Endothelial cell of hepatic sinusoid (primary cell): ENCODE results near the gene INTS3.
"Not testable (repeated sequence)": the region's sequence is repeated elsewhere in the genome, so short reads cannot be mapped to it uniquely, and the experiment has no call there.

ENCODE experiments used
- in situ Hi-C: cut with HindIII; loops from 2 replicates; pipeline ENCODE4 v1.10.0; 2017; ENCODE audit warnings: low sequenced_read_pairs

Gene INTS3

DNA sequence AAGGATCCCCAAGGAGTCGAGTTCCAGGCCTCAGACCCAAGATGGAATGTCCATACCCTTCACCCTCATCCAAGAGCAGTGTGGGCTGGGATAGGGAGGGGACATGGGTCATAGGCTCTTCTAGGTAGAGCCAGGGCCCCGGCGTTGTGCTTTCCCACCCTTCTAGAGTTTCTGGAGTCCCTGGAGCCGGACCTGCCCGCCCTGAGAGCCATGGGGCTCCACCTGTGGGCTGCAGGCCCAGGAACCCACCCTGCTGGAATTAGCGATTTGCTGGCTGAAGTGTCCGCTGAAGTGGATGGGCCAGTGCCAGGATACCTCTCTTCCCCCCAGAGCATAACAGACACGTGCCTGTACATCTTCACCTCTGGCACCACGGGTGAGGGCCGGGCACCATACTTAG, 48.5 kb downstream of the INTS3 start:
- in situ Hi-C loops, result no loop called here

- in situ Hi-C loops, result no loop called here
Observed at GRCh38 chr1:153776845-153777370, 49.1 kb downstream of the INTS3 start.

GRCh38 chr1:153777648-153778047, 49.8 kb downstream of the INTS3 start:
- in situ Hi-C loops, result no loop called here

GRCh38 chr1:153778051-153778823, 50.4 kb downstream of the INTS3 start:
- in situ Hi-C loops, result no loop called here

GRCh38 chr1:153778824-153779519, 51.1 kb downstream of the INTS3 start:
- in situ Hi-C loops, result no loop called here

DNA sequence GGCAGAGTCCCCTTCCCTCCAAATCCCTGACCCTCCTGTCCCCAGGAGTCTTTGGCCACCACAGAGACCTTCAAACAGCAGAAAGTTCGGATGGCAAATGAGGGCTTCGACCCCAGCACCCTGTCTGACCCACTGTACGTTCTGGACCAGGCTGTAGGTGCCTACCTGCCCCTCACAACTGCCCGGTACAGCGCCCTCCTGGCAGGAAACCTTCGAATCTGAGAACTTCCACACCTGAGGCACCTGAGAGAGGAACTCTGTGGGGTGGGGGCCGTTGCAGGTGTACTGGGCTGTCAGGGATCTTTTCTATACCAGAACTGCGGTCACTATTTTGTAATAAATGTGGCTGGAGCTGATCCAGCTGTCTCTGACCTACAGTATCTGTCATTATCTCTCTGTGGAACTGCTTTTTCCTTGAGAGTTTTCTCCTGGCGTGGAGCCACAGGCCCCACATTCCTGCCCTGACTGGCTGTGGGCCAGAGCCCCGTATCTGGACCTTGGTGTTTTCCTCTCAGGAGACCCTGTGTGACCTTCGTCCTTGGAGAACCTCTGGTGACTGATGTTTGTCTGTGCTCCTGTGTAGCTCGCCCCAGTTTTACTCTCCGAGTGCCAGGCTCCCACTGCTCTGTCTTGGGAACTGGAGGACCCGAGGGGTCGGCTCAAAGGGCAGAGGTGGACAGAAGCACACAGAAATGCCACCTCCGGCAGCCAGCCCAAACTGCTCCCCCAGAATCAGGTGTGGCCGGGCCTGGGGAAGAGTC, 52.1 kb downstream of the INTS3 start:
- in situ Hi-C loops, result no loop called here

- in situ Hi-C loops, result no loop called here
Observed at GRCh38 chr1:153780551-153780950, 52.7 kb downstream of the INTS3 start.

- in situ Hi-C loops, result not testable (repeated sequence)
Observed at GRCh38 chr1:153782648-153783047, 54.8 kb downstream of the INTS3 start.

DNA sequence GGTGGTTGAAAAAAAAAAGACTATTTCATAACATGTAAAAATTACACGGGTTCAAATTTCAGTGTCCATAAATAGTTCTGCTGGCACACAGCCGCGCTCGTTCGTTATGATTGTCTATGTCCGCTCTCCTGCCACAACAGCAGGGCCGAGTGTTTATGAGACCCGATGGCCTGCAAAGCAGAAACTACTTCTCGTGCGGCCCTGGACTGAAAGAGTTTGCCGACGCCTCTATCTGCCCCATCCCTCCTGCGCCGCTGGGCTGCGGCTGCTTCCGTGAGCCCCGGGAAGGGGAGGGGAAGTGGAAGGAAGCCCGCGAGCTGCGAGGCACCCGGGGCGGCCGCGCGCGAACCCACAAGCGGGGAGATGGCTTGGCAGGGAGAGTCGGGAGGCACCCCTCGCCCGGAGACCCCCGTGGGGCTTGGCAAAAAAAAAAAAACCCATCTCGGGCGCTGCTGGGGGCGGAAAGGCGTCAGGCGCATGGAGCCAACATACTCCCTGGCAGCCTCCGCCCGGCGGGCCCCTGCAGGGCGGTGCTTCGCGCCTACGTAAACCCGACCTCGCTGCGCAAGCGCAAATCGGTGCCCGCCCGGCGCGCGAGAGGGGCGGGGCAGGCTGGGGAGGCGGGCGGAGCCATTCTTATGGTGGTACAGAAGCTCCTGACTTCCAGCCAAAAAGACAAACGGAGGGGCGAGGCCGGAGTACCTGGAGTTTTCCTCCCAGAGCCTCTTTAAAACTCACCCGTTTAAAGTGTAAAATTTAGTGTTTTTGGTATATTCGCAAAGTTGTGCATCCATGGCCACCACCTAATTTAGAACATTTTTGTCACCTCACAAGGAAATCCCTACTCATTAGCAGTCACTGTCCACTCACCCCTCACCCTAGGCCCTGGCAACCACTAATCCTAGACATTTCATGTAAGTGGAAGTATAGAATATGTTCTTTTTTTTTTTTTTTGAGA, 55.7 kb downstream of the INTS3 start:
- in situ Hi-C loops, result no loop called here

- in situ Hi-C loops, result no loop called here
Observed at GRCh38 chr1:153786038-153786790, 58.4 kb downstream of the INTS3 start.

DNA sequence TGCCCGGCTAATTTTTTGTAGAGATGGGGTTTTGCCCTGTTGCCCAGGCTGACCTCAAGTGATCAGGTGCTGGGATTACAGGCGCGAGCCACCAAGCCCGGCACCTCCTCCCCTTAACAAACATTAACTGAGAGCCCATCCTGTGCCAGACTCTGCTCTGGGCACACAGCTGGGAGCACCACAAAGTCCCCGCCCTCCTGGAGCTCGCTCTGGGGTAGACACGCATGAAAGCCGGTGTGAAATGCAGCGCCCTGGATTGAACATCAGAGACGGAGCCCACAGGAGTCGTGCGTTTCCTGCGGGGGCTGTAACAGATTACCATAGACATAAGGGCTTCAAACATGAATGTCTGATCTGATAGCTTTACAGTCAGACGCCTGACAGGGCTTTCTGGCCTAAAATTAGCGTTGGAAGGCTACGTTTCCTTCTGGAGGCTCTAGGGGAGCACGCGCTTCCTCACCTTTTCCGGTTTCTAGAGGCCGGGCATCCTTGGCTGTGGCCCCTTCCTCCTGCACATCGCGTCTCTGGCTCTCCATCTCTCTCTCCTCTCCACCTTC, 61.7 kb downstream of the INTS3 start:
- in situ Hi-C loops, result no loop called here

DNA sequence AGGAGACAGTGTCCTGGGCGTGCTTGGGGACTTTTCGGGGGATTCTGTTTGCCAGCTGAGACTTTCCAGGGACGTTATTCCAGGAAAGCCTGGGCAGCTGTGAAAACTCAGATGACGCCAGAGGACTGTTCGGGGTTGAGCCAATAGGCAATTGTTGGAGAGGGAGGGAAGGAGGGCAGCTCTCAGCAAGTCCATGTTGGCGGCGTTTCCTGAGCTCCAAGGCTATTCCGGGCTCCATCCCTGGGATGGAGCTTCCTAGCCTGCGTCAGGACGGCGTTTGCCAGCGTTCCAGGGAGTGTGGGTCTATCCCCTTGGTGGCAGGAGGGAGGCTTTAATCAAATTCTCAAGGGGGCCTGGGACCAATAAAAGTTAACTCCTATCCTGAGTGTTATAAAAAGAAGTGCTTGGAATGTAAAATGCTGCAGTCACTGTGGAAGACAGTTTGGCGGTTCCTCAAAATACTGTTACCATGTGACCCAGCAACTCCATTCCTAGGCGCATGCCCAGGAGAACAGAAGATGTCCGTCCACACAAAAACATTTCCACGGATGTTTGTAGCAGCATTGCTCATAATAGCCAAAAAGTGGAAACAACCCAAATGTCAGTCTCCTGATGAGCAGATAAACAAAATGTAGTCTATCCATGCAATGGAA, 62.6 kb downstream of the INTS3 start:
- in situ Hi-C loops, result no loop called here

GRCh38 chr1:153790966-153791647, 63.3 kb downstream of the INTS3 start:
- in situ Hi-C loops, result no loop called here

DNA sequence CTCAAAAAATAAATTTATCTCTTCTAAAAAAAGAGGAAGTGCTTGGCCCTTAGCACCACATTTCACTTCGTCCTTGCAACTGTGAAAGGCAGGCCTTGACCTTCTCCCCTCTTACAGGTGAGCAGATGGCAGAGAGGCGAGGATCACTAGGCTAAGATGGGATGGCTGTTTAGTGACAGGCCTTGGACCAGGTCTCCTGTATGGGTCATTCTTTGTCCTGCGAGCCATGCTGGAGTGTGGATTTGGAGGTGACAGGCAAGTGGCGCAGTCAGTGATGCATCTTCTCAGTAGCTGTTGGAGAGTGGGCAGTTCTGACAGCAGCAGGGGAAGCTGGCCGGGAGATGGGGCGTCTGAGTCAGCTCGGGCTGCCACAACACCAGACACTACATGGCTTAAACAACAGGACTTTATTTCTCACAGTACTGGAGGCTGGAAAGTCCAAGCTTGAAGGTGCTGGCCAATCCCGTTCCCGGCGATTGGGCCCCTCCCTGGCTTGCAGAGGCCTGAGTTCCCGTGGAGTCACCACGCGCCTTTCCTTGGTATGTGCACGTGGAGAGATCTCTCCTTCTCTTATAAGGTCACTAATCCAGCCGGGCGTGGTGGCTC, 63.9 kb downstream of the INTS3 start:
- in situ Hi-C loops, result no loop called here

DNA sequence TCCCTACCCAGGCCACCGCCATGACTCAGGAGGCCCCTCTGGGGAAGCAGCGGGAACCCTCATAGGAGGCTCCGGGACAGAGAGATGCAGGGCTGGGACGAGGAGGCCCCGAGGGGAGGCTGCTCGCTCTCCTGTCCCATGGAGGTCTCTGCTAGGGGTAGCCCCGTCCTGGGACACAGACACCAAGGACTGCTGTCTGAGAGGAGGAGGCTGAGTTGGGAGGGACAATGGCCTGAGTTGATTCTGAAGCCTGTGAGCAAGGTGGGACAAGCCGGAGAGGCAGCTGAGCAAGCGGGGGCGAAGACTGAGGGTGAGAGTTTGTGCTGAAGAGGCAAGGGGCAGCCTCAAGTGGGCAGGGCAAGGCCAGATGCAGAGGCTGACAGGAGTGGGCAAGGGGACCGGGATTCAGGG, 64.8 kb downstream of the INTS3 start:
- in situ Hi-C loops, result no loop called here

- in situ Hi-C loops, result no loop called here
Observed at GRCh38 chr1:153793261-153793972, 65.6 kb downstream of the INTS3 start.

- in situ Hi-C loops, result no loop called here
Observed at GRCh38 chr1:153793973-153794615, 66.2 kb downstream of the INTS3 start.
